ENCODE measurements around the gene RBP5. TPM values are rescaled to one million over a fixed set of nuclear protein-coding genes. Genes with fewer than 3 reads are reported as not detected.

The RBP5 gene
- total RNA-seq, 3 donors from 2014 or later, result 2.2 to 3.8 (median 2.5) TPM

- no peaks in the 10 kb centered on the region for H3K9me3 ChIP-seq
- H3K4me3 ChIP-seq, result no peak overlapping the region
- H3K36me3 ChIP-seq (ENCODE audit: low read depth), result no peaks in the 10 kb centered on the region
- TF ChIP-seq, protein P1, sequence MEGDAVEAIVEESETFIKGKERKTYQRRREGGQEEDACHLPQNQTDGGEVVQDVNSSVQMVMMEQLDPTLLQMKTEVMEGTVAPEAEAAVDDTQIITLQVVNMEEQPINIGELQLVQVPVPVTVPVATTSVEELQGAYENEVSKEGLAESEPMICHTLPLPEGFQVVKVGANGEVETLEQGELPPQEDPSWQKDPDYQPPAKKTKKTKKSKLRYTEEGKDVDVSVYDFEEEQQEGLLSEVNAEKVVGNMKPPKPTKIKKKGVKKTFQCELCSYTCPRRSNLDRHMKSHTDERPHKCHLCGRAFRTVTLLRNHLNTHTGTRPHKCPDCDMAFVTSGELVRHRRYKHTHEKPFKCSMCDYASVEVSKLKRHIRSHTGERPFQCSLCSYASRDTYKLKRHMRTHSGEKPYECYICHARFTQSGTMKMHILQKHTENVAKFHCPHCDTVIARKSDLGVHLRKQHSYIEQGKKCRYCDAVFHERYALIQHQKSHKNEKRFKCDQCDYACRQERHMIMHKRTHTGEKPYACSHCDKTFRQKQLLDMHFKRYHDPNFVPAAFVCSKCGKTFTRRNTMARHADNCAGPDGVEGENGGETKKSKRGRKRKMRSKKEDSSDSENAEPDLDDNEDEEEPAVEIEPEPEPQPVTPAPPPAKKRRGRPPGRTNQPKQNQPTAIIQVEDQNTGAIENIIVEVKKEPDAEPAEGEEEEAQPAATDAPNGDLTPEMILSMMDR (IDR thresholded peaks at IDR 0.05), result no peak
- H3K4me1 ChIP-seq (ENCODE audit: low read depth), result no peaks in the 10 kb centered on the region
- intact Hi-C loops (cut with DNase I, micrococcal nuclease), result loop anchor here in 1 of 2 donors (10.0 kb wide), 1 partner anchor 185 kb away; the partner anchor contains the start of gene ENO2
- DNase-seq, result no peak
- ATAC-seq, result no peak
These were observed 29.2 kb downstream of the RBP5 start for GRCh38 chr12:7099290-7099996.

GRCh38 chr12:7096979-7097378 is 31.7 kb downstream of the RBP5 start:
- H3K4me1 ChIP-seq (ENCODE audit: low read depth), result peaks cover 3% of the 10 kb centered on the region
- H3K36me3 ChIP-seq (ENCODE audit: low read depth), result no peaks in the 10 kb centered on the region
- no peaks in the 10 kb centered on the region for H3K9me3 ChIP-seq
- TF ChIP-seq, protein P1 (IDR thresholded peaks at IDR 0.05), result no peak
- H3K4me3 ChIP-seq, result no peak overlapping the region
- ATAC-seq (no peak), DNase-seq (no peak)
- intact Hi-C loops (cut with DNase I, micrococcal nuclease), result loop anchor here in 1 of 2 donors (10.0 kb wide), 1 partner anchor 182 kb away; the partner anchor contains the start of gene ENO2

- Histone ChIP-seq H3K36me3 (ENCODE audit: low read depth) (no peaks in the 10 kb centered on the region), H3K4me3 (no peak overlapping the region), H3K4me1 (ENCODE audit: low read depth) (peaks cover 5% of the 10 kb centered on the region), H3K9me3 (no peaks in the 10 kb centered on the region)
- DNase-seq (no peak), ATAC-seq (no peak)
- TF ChIP-seq, protein P1 (IDR thresholded peaks at IDR 0.05), result no peak
- intact Hi-C loops (cut with DNase I, micrococcal nuclease), result loop anchor here in 1 of 2 donors (10.0 kb wide), 1 partner anchor 181 kb away; the partner anchor contains the start of gene ENO2
These were observed 32.4 kb downstream of the RBP5 start for GRCh38 chr12:7096006-7096932.

DNA sequence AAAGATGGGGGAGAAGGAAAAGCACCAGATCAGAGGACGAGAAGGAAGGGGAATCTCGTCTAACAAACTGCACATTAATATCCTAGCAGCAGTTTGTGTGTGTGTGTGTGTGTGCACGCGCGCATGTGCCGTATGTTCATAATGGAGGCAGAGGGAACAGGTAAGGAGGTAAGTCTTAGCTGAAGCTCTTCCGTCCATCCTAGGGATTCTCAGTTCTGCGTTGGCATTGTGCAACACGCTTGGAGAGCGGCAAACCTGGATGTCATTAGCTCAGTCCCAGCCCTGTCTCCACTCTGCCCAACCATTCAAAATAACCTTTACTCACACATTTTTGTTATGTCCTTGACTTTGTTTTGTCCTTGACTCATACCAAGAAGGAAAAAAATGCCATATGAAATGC is 34.8 kb downstream of the RBP5 start:
- Histone ChIP-seq H3K36me3 (ENCODE audit: low read depth) (no peaks in the 10 kb centered on the region), H3K4me3 (no peak overlapping the region), H3K9me3 (no peaks in the 10 kb centered on the region), H3K4me1 (ENCODE audit: low read depth) (peaks cover 5% of the 10 kb centered on the region)
- intact Hi-C loops (cut with DNase I, micrococcal nuclease), result loop anchor here in 1 of 2 donors (10.0 kb wide), 1 partner anchor 179 kb away; the partner anchor contains the start of gene ENO2
- TF ChIP-seq, protein P1 (IDR thresholded peaks at IDR 0.05), result no peak
- ATAC-seq (no peak), DNase-seq (no peak)

DNA sequence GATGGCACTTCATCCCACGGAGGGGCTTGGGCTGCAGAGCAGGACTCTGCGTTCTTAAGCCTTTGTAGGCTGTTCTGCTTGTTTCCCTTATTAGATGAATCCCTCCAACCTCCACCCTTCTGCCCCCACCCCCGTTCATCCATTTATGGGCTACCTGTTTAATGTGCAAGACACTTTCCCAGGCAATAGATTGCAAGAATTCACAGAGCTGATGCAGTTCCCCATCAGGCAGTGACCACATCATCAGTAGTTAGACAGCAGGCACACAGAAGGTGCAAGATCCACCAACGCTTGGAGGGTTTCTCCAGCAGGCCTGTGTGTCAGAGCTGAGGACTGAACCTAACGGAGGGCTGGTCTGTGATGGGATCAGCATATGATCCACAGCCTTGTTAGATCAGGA is 35.2 kb downstream of the RBP5 start:
- intact Hi-C loops (cut with DNase I, micrococcal nuclease), result loop anchor here in 1 of 2 donors (10.0 kb wide), 1 partner anchor 179 kb away; the partner anchor contains the start of gene ENO2
- Histone ChIP-seq H3K4me1 (ENCODE audit: low read depth) (peaks cover 5% of the 10 kb centered on the region), H3K36me3 (ENCODE audit: low read depth) (no peaks in the 10 kb centered on the region), H3K9me3 (no peaks in the 10 kb centered on the region), H3K4me3 (no peak overlapping the region)
- TF ChIP-seq, protein P1 (IDR thresholded peaks at IDR 0.05), result no peak
- ATAC-seq, result no peak
- no peak for DNase-seq

All from mucosa of descending colon (tissue), 3 donors.